HepG2 (cell line): Measurements from ENCODE around the gene NRK. TPM values are rescaled to one million over a fixed set of nuclear protein-coding genes. Genes with fewer than 3 reads are reported as not detected.

ENCODE experiments used
- BORCS8-MEF2B ChIP-seq: sonication (generic); formaldehyde crosslinking; IDR thresholded peaks from 2 replicates; pipeline ENCODE4 v1.8.0; 2022; ENCODE audit warnings: mild to moderate bottlenecking, missing genetic modification reagents
- CBX2 ChIP-seq, 2 experiments: fragments of 200-600 bp in 1 of 2; sonication (generic); formaldehyde crosslinking in 1 of 2; IDR thresholded peaks; 2 replicates each; pipeline versions ENCODE4 v1.7.0 to v1.8.1; 2018 to 2022; ENCODE audit warnings: low read depth in 2 of 2, low read length in 1 of 2, mild to moderate bottlenecking in 1 of 2, missing genetic modification reagents in 1 of 2
- FOXK1 ChIP-seq: sonication (generic); formaldehyde crosslinking; IDR thresholded peaks from 2 replicates; pipeline ENCODE4 v1.4.0; 2020; ENCODE audit warnings: low read depth, missing genetic modification reagents, borderline replicate concordance
- MAFF ChIP-seq: IDR thresholded peaks from 2 replicates; pipeline ENCODE4 v1.6.1; 2011; ENCODE audit warnings: low read depth, low read length, improper control_type of control experiment
- RFX1 ChIP-seq: fragments of 450-650 bp; IDR thresholded peaks from 2 replicates; pipeline ENCODE4 v1.6.1; 2017
- SIN3B ChIP-seq: fragments of 150-350 bp; IDR thresholded peaks from 2 replicates; pipeline ENCODE4 v1.6.1; 2014; ENCODE audit warnings: low read length
- SOX5 ChIP-seq: IDR thresholded peaks from 2 replicates; pipeline ENCODE4 v1.6.1; 2016; ENCODE audit warnings: borderline replicate concordance
- SRF ChIP-seq: IDR thresholded peaks from 2 replicates; pipeline ENCODE4 v1.6.1; 2011; ENCODE audit warnings: mild to moderate bottlenecking, low read depth, low read length, moderate library complexity
- TGIF2 ChIP-seq: IDR thresholded peaks from 2 replicates; pipeline ENCODE4 v1.6.1; 2016; ENCODE audit warnings: control low read depth, missing compliant biosample characterization
- ZFP1 ChIP-seq: IDR thresholded peaks from 2 replicates; pipeline ENCODE4 v1.6.1; 2016
- ZKSCAN8 ChIP-seq: IDR thresholded peaks from 2 replicates; pipeline ENCODE4 v1.6.1; 2016; ENCODE audit warnings: borderline replicate concordance, missing genetic modification reagents, missing compliant biosample characterization
- ZNF34 ChIP-seq: sonication (generic); formaldehyde crosslinking; IDR thresholded peaks from 2 replicates; pipeline ENCODE4 v1.4.0; 2020; ENCODE audit warnings: mild to moderate bottlenecking, missing genetic modification reagents, borderline replicate concordance
- polyA plus RNA-seq, 8 experiments: library from polyadenylated mRNA; depleted of rRNA in 3 of 8; stranded (reverse) in 7 of 8; unstranded in 1 of 8; fragments of >200 nt; fragmentation: Illumina TruSeq in 4 of 8; extraction: Trizol in 4 of 8; gene quantifications; 2 replicates each; pipeline versions ENCODE4 v1.2.1 to v1.2.3, GENCODE V29; 2011 to 2016; ENCODE audit warnings: low read depth in 4 of 8, missing spikeins in 1 of 8, mixed read lengths in 1 of 8; ENCODE audit not compliant: insufficient read depth in 1 of 8
- total RNA-seq, 5 experiments: library from RNA; depleted of rRNA; stranded (reverse); fragments of >200 nt; fragmentation: Illumina TruSeq; extraction: Trizol; gene quantifications; 2 replicates each; pipeline ENCODE4 v1.2.3, GENCODE V29; 2016; ENCODE audit warnings: low read depth in 1 of 5
- TF ChIP-seq, protein P1 (sequence below): sonication (generic); formaldehyde crosslinking; IDR thresholded peaks from 2 replicates; pipeline ENCODE4 v1.8.1; 2023; ENCODE audit warnings: mild to moderate bottlenecking, missing genetic modification reagents, borderline replicate concordance
- TF ChIP-seq, protein P2 (sequence below): sonication (generic); formaldehyde crosslinking; IDR thresholded peaks from 2 replicates; pipeline ENCODE4 v1.4.0; 2020; ENCODE audit warnings: missing genetic modification reagents, low read depth, mild to moderate bottlenecking, borderline replicate concordance
- TF ChIP-seq, protein P3 (sequence below): sonication (generic); formaldehyde crosslinking; IDR thresholded peaks from 2 replicates; pipeline ENCODE4 v1.4.0; 2020; ENCODE audit warnings: missing genetic modification reagents
- TF ChIP-seq, protein P4 (sequence below): sonication (generic); formaldehyde crosslinking; IDR thresholded peaks from 2 replicates; pipeline ENCODE4 v1.4.0; 2020; ENCODE audit warnings: mild to moderate bottlenecking, missing genetic modification reagents, borderline replicate concordance
- TF ChIP-seq, protein P5 (sequence below): sonication (generic); formaldehyde crosslinking; IDR thresholded peaks from 2 replicates; pipeline ENCODE4 v1.4.0; 2020; ENCODE audit warnings: mild to moderate bottlenecking, missing genetic modification reagents
- TF ChIP-seq, protein P6 (sequence below): sonication (generic); formaldehyde crosslinking; IDR thresholded peaks from 2 replicates; pipeline ENCODE4 v1.4.0; 2020; ENCODE audit warnings: missing genetic modification reagents

Gene NRK
- total and polyA plus RNA-seq, 2 of the 13 experiments (the other 11 are each of a cell fraction or from before 2014, with no cell fraction given) = not detected

DNA sequence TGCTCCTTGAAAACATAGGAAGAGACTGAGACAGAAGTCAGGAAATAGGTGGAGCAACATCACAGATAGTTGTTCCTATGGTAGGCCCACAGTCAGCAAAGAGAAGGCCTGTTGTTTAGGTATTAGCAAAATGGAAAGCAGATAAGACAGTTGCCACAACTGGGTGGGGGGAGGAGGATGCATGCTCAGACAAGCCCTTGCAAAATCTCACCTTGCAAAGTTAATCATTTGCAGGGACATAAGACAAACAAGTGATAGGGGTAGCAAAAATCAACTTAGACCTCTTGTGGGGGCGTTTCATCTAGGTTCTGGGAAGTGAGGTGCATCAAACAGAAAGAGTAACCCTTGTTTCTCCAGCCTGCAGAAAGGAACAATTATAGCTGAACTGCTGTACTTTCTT lies 185.5 kb downstream of the NRK start (continued):
- TF ChIP-seq, protein P1, sequence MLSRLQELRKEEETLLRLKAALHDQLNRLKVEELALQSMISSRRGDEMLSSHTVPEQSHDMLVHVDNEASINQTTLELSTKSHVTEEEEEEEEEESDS (CRISPR knock-in tag) = no peak
- TF ChIP-seq, protein P2, sequence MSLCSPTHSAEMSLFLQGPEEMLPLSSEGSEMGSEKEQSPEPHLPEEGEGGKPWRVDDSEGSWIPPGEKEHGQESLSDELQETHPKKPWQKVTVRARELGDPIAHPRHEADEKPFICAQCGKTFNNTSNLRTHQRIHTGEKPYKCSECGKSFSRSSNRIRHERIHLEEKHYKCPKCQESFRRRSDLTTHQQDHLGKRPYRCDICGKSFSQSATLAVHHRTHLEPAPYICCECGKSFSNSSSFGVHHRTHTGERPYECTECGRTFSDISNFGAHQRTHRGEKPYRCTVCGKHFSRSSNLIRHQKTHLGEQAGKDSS (CRISPR knock-in tag) = no peak
- TF ChIP-seq, protein P3, sequence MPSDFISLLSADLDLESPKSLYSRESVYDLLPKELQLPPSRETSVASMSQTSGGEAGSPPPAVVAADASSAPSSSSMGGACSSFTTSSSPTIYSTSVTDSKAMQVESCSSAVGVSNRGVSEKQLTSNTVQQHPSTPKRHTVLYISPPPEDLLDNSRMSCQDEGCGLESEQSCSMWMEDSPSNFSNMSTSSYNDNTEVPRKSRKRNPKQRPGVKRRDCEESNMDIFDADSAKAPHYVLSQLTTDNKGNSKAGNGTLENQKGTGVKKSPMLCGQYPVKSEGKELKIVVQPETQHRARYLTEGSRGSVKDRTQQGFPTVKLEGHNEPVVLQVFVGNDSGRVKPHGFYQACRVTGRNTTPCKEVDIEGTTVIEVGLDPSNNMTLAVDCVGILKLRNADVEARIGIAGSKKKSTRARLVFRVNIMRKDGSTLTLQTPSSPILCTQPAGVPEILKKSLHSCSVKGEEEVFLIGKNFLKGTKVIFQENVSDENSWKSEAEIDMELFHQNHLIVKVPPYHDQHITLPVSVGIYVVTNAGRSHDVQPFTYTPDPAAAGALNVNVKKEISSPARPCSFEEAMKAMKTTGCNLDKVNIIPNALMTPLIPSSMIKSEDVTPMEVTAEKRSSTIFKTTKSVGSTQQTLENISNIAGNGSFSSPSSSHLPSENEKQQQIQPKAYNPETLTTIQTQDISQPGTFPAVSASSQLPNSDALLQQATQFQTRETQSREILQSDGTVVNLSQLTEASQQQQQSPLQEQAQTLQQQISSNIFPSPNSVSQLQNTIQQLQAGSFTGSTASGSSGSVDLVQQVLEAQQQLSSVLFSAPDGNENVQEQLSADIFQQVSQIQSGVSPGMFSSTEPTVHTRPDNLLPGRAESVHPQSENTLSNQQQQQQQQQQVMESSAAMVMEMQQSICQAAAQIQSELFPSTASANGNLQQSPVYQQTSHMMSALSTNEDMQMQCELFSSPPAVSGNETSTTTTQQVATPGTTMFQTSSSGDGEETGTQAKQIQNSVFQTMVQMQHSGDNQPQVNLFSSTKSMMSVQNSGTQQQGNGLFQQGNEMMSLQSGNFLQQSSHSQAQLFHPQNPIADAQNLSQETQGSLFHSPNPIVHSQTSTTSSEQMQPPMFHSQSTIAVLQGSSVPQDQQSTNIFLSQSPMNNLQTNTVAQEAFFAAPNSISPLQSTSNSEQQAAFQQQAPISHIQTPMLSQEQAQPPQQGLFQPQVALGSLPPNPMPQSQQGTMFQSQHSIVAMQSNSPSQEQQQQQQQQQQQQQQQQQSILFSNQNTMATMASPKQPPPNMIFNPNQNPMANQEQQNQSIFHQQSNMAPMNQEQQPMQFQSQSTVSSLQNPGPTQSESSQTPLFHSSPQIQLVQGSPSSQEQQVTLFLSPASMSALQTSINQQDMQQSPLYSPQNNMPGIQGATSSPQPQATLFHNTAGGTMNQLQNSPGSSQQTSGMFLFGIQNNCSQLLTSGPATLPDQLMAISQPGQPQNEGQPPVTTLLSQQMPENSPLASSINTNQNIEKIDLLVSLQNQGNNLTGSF (CRISPR knock-in tag) = no peak
- TF ChIP-seq ZNF34 (CRISPR knock-in tag) (no peak), SOX5 (CRISPR knock-in tag) (peak; percentile 85), TGIF2 (CRISPR knock-in tag) (no peak), ZFP1 (CRISPR knock-in tag) (no peak), SIN3B (no peak), CBX2 (IDR thresholded peaks at IDR 0.05; ENCODE audit: low read depth, low read length) (no peak), CBX2 (CRISPR knock-in tag; IDR thresholded peaks at IDR 0.05; ENCODE audit: low read depth) (no peak), ZKSCAN8 (CRISPR knock-in tag) (no peak), BORCS8-MEF2B (CRISPR knock-in tag) (no peak), RFX1 (no peak), FOXK1 (CRISPR knock-in tag) (no peak), MAFF (no peak), SRF (no peak)
- TF ChIP-seq, protein P4, sequence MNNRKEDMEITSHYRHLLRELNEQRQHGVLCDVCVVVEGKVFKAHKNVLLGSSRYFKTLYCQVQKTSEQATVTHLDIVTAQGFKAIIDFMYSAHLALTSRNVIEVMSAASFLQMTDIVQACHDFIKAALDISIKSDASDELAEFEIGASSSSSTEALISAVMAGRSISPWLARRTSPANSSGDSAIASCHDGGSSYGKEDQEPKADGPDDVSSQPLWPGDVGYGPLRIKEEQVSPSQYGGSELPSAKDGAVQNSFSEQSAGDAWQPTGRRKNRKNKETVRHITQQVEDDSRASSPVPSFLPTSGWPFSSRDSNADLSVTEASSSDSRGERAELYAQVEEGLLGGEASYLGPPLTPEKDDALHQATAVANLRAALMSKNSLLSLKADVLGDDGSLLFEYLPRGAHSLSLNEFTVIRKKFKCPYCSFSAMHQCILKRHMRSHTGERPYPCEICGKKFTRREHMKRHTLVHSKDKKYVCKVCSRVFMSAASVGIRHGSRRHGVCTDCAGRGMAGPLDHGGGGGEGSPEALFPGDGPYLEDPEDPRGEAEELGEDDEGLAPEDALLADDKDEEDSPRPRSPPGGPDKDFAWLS (CRISPR knock-in tag) = no peak
- TF ChIP-seq, protein P5, sequence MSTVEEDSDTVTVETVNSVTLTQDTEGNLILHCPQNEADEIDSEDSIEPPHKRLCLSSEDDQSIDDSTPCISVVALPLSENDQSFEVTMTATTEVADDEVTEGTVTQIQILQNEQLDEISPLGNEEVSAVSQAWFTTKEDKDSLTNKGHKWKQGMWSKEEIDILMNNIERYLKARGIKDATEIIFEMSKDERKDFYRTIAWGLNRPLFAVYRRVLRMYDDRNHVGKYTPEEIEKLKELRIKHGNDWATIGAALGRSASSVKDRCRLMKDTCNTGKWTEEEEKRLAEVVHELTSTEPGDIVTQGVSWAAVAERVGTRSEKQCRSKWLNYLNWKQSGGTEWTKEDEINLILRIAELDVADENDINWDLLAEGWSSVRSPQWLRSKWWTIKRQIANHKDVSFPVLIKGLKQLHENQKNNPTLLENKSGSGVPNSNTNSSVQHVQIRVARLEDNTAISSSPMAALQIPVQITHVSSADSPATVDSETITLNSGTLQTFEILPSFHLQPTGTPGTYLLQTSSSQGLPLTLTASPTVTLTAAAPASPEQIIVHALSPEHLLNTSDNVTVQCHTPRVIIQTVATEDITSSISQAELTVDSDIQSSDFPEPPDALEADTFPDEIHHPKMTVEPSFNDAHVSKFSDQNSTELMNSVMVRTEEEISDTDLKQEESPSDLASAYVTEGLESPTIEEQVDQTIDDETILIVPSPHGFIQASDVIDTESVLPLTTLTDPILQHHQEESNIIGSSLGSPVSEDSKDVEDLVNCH (CRISPR knock-in tag) = no peak
- TF ChIP-seq, protein P6, sequence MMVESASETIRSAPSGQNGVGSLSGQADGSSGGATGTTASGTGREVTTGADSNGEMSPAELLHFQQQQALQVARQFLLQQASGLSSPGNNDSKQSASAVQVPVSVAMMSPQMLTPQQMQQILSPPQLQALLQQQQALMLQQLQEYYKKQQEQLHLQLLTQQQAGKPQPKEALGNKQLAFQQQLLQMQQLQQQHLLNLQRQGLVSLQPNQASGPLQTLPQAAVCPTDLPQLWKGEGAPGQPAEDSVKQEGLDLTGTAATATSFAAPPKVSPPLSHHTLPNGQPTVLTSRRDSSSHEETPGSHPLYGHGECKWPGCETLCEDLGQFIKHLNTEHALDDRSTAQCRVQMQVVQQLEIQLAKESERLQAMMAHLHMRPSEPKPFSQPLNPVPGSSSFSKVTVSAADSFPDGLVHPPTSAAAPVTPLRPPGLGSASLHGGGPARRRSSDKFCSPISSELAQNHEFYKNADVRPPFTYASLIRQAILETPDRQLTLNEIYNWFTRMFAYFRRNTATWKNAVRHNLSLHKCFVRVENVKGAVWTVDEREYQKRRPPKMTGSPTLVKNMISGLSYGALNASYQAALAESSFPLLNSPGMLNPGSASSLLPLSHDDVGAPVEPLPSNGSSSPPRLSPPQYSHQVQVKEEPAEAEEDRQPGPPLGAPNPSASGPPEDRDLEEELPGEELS (CRISPR knock-in tag) = peak; percentile 98
